Astrocyte (in vitro differentiated cells and primary cell): Measurements from ENCODE around the gene MRPS6. TPM values are rescaled to one million over a fixed set of nuclear protein-coding genes. Genes with fewer than 3 reads are reported as not detected.

Experiments used
- DNase-seq: peaks from one replicate; pipeline ENCODE4 v3.0.0-alpha.2; 2010; ENCODE audit warnings: low read depth
- FAIRE-seq: peaks from 2 replicates; lab custom pipeline; 2011; peaks lifted over from hg19 to GRCh38; lab: Jason Lieb, UNC
- H2AFZ ChIP-seq: 2 replicates; pipeline ENCODE4 v1.6.0; 2012; ENCODE audit warnings: low read depth, low read length, inconsistent platforms
- H3K27ac ChIP-seq: 2 replicates; pipeline ENCODE4 v1.5.1; 2011; ENCODE audit warnings: low read depth, low read length, inconsistent platforms
- H3K27me3 ChIP-seq: 2 replicates; pipeline ENCODE4 v1.6.0; 2011; ENCODE audit warnings: low read length, inconsistent platforms; ENCODE audit not compliant: insufficient read depth
- H3K36me3 ChIP-seq: 2 replicates; pipeline ENCODE4 v1.5.1; 2011; ENCODE audit warnings: low read length, inconsistent platforms; ENCODE audit not compliant: insufficient read depth
- H3K4me1 ChIP-seq: 2 replicates; pipeline ENCODE4 v1.5.1; 2011; ENCODE audit warnings: low read length, inconsistent platforms; ENCODE audit not compliant: insufficient read depth
- H3K4me2 ChIP-seq: 2 replicates; pipeline ENCODE4 v1.6.0; 2012; ENCODE audit warnings: low read length, inconsistent platforms
- H3K4me3 ChIP-seq: 2 replicates; pipeline ENCODE4 v1.5.1; 2011; ENCODE audit warnings: low read depth, mild to moderate bottlenecking, low read length, inconsistent platforms; ENCODE audit not compliant: insufficient read depth
- H3K79me2 ChIP-seq: 2 replicates; pipeline ENCODE4 v1.6.0; 2012; ENCODE audit warnings: mild to moderate bottlenecking, low read length, inconsistent platforms; ENCODE audit not compliant: insufficient read depth
- H3K9ac ChIP-seq: 2 replicates; pipeline ENCODE4 v1.6.0; 2012; ENCODE audit warnings: mild to moderate bottlenecking, low read length, inconsistent platforms
- H3K9me3 ChIP-seq: 2 replicates; pipeline ENCODE4 v1.5.1; 2012; ENCODE audit warnings: low read depth, mild to moderate bottlenecking, low read length, inconsistent platforms; ENCODE audit not compliant: insufficient read depth
- H4K20me1 ChIP-seq: 2 replicates; pipeline ENCODE4 v1.6.0; 2012; ENCODE audit warnings: low read length, inconsistent platforms; ENCODE audit not compliant: insufficient read depth
- H3K27ac Mint-ChIP-seq: one replicate; pipeline ENCODE4 v1.8.0; 2021; ENCODE audit warnings: mild to moderate bottlenecking, mixed read lengths; ENCODE audit not compliant: unreplicated experiment
- H3K27me3 Mint-ChIP-seq: one replicate; pipeline ENCODE4 v1.8.0; 2021; ENCODE audit warnings: low read depth, mixed read lengths; ENCODE audit not compliant: unreplicated experiment
- H3K36me3 Mint-ChIP-seq: one replicate; pipeline ENCODE4 v1.8.0; 2021; ENCODE audit warnings: low read depth, mixed read lengths; ENCODE audit not compliant: unreplicated experiment
- H3K4me1 Mint-ChIP-seq: one replicate; pipeline ENCODE4 v1.8.0; 2021; ENCODE audit warnings: low read depth, mixed read lengths; ENCODE audit not compliant: unreplicated experiment
- H3K4me3 Mint-ChIP-seq: one replicate; pipeline ENCODE4 v1.8.0; 2021; ENCODE audit warnings: mild to moderate bottlenecking, moderate library complexity, mixed read lengths; ENCODE audit not compliant: unreplicated experiment
- H3K9me3 Mint-ChIP-seq: one replicate; pipeline ENCODE4 v1.8.0; 2021; ENCODE audit warnings: mild to moderate bottlenecking, mixed read lengths; ENCODE audit not compliant: unreplicated experiment
- EZH2 ChIP-seq: IDR thresholded peaks from 2 replicates; pipeline ENCODE4 v1.6.1; 2012; ENCODE audit warnings: mild to moderate bottlenecking, low read length, inconsistent platforms; ENCODE audit not compliant: insufficient read depth
- total RNA-seq: library from RNA; stranded (reverse); gene quantifications from 2 replicates; pipeline ENCODE4 v1.2.1, GENCODE V29; 2021
- TF ChIP-seq, protein P1 (sequence below): IDR thresholded peaks from 2 replicates; pipeline ENCODE4 v1.5.1; 2011; ENCODE audit warnings: low read depth, mild to moderate bottlenecking, inconsistent platforms, low read length, moderate library complexity; ENCODE audit not compliant: insufficient read depth

MRPS6 gene
- total RNA-seq, 1 donor from 2014 or later = 67.5 TPM

DNA sequence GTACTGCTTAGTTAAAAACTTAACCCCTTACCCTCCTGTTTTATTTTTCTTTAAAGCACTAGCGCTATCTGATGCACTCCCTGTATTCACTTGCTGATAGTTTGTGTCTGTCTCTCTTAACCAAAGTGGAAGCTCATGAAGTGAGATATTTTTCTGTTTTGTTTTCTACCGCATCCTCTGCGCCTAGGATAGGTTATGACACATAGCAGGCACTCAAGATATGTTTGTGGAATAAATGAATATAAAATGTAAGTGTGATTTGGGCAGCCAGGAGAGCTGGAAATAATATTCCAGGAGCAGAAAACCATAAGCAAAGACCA lies 49.0 kb upstream of the MRPS6 start:
- H3K79me2 ChIP-seq = no peaks in the 10 kb centered on the region
- no peaks in the 10 kb centered on the region for H3K27me3 ChIP-seq
- FAIRE-seq = no peak
- TF ChIP-seq, protein P1, sequence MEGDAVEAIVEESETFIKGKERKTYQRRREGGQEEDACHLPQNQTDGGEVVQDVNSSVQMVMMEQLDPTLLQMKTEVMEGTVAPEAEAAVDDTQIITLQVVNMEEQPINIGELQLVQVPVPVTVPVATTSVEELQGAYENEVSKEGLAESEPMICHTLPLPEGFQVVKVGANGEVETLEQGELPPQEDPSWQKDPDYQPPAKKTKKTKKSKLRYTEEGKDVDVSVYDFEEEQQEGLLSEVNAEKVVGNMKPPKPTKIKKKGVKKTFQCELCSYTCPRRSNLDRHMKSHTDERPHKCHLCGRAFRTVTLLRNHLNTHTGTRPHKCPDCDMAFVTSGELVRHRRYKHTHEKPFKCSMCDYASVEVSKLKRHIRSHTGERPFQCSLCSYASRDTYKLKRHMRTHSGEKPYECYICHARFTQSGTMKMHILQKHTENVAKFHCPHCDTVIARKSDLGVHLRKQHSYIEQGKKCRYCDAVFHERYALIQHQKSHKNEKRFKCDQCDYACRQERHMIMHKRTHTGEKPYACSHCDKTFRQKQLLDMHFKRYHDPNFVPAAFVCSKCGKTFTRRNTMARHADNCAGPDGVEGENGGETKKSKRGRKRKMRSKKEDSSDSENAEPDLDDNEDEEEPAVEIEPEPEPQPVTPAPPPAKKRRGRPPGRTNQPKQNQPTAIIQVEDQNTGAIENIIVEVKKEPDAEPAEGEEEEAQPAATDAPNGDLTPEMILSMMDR = no peak
- TF ChIP-seq EZH2 = no peak
- H3K4me1 Mint-ChIP-seq = peaks cover 3% of the 10 kb centered on the region
- no peak overlapping the region for H2AFZ ChIP-seq
- no peak for DNase-seq
- no peak overlapping the region for H3K4me3 ChIP-seq
- no peak overlapping the region for H3K9ac ChIP-seq
- H4K20me1 ChIP-seq = no peaks in the 10 kb centered on the region
- peaks cover 2% of the 10 kb centered on the region for H3K36me3 Mint-ChIP-seq
- no peak overlapping the region for H3K27ac Mint-ChIP-seq
- no peak overlapping the region for H3K4me2 ChIP-seq
- H3K9me3 Mint-ChIP-seq = peaks cover 4% of the 10 kb centered on the region
- H3K4me1 ChIP-seq = no peaks in the 10 kb centered on the region
- H3K27me3 Mint-ChIP-seq = no peaks in the 10 kb centered on the region
- no peak overlapping the region for H3K4me3 Mint-ChIP-seq
- no peak overlapping the region for H3K27ac ChIP-seq
- H3K9me3 ChIP-seq = no peaks in the 10 kb centered on the region
- H3K36me3 ChIP-seq = no peaks in the 10 kb centered on the region

DNA sequence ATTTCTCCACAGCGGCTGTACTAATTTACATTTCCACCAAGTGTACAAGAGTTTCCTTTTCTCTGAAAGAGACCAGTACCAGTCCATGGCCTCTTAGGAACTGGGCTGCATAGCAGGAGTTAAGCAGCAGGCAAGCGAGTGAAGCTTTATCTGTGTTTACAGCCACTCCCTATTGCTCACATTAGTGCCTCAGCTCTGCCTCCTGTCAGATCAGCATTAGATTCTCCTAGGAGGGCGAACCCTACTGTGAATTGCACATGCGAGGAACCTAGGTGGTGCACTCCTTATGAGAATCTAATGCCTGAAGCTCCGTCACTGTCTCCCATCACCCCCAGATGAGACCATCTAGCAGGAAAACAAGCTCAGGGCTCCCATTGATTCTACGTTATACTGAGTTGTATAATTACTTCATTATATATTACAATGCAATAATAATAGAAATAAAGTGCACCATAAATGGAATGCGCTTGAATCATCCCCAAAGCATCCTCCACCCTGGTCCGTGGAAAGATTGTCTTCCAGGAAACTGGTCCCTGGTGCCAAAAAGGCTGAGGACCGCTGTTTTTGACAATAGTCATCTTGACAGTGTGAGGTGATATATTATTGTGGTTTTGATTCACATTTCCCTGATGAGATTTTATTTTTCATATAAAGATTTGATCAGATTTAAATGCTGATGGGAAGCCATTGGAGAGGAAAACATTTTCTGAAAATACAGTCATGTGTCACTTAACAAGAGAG lies 45.5 kb upstream of the MRPS6 start:
- no peaks in the 10 kb centered on the region for H3K36me3 Mint-ChIP-seq
- no peak overlapping the region for H3K9ac ChIP-seq
- H3K9me3 ChIP-seq = no peaks in the 10 kb centered on the region
- no peak overlapping the region for H3K4me3 Mint-ChIP-seq
- TF ChIP-seq EZH2 = no peak
- TF ChIP-seq, protein P1 = no peak
- H3K9me3 Mint-ChIP-seq = peaks cover 5% of the 10 kb centered on the region
- no peaks in the 10 kb centered on the region for H3K27me3 ChIP-seq
- peak; percentile 65 for DNase-seq
- no peak overlapping the region for H3K27ac Mint-ChIP-seq
- no peaks in the 10 kb centered on the region for H3K4me1 Mint-ChIP-seq
- H3K4me3 ChIP-seq = no peak overlapping the region
- no peak for FAIRE-seq
- no peaks in the 10 kb centered on the region for H4K20me1 ChIP-seq
- H3K4me1 ChIP-seq = peaks cover 7% of the 10 kb centered on the region
- H2AFZ ChIP-seq = no peak overlapping the region
- no peaks in the 10 kb centered on the region for H3K27me3 Mint-ChIP-seq
- H3K27ac ChIP-seq = no peak overlapping the region
- H3K79me2 ChIP-seq = no peaks in the 10 kb centered on the region
- H3K4me2 ChIP-seq = no peak overlapping the region
- no peaks in the 10 kb centered on the region for H3K36me3 ChIP-seq
